ENCODE results near the gene GAPDH.

- TF ChIP-seq EZH2 (IDR thresholded peaks at IDR 0.05; ENCODE audit: insufficient read depth, poor library complexity, severe bottlenecking) = no peak
- TF ChIP-seq EZH2phosphoT487 (IDR thresholded peaks at IDR 0.05; ENCODE audit: insufficient read depth, low read depth) = no peak
These were observed 13.2 kb downstream of the GAPDH start for GRCh38 chr12:6547566-6547965.
